GM18909 (cell line): ENCODE measurements around the gene HOXA6.

Experiments used
- ATAC-seq: cut with Tn5 transposase; IDR thresholded peaks from one replicate; pipeline ENCODE4 v1.9.1; 2021; ENCODE audit warnings: mild to moderate bottlenecking; ENCODE audit not compliant: unreplicated experiment, poor library complexity

Gene HOXA6

DNA sequence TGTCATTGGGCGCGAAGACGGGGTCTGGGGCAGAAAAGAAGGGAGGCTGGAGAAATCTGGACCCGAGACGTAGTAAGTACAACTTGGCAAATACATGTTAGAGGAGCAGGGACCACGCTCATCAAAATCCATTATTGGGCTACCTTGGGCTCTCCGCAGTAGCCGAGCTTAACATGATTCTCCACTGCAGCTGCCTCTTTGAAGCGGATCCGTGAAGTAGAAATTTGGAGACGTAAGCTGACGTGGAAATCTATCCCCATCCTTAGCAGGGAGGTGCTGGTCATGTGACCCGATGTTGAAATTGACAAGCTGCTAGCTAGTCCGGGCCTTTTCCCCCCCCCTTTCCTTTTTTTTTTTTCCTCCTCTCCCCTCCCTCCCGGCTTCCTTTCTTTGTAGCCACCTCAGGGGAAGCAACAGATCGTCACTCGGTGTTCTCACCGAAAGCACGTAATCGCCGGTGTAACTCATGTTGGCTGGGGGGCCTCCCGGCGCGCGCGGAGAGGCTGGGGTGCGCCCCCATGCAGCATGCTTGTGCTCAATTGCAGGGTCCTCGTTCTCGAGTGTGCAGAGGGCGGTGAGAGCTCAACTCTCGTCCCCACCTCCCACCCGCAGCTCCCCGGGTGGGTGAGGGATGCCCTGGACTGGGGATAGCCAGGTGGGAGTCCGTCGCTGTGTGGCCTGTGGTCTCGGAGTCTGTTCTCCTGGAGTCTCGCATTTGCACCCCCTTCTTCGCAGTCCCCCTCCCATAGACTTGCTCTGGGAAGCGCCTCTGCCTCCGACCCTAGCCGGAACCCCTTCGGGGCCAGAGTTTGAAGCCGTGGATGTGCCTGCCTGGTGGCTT is 37.7 kb upstream of the HOXA6 start, which contains the start of gene HOXA11:
HOXA11 (minus strand) TSS at position 220 of the 841 bp plus-strand sequence; CDS start at position 132, 88 bp downstream.
- no peak for ATAC-seq

DNA sequence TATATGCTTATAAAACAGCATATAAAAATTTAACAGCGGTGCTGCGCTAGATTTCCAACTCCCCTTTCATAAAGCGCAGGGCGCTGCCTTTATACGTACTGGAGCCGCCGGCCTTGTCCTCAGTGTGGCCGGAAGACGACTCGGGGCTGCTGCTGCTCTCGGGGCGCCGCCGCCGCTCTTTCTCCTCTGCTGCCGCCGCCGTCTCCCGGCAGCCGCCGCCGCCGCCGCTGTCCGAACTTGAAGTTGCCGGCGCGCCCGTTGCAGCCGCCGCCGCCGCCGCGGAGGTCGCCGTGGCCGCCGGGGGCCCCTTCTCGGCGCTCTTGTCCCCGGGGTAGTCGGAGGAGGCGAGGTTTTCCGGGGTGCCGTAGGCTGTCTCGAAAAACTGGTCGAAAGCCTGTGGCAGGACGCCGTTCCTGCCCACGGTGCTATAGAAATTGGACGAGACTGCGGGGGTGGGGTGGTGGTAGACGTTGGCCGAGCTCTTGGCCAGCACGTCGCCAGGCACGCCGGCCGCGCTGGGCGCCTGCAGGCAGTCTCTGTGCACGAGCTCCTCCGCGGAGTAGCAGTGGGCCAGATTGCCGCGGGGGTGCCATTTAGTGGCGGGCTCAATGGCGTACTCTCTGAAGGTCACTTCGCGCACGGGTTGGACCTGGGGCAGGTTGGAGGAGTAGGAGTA is 36.9 kb upstream of the HOXA6 start:
- no peak for ATAC-seq

DNA sequence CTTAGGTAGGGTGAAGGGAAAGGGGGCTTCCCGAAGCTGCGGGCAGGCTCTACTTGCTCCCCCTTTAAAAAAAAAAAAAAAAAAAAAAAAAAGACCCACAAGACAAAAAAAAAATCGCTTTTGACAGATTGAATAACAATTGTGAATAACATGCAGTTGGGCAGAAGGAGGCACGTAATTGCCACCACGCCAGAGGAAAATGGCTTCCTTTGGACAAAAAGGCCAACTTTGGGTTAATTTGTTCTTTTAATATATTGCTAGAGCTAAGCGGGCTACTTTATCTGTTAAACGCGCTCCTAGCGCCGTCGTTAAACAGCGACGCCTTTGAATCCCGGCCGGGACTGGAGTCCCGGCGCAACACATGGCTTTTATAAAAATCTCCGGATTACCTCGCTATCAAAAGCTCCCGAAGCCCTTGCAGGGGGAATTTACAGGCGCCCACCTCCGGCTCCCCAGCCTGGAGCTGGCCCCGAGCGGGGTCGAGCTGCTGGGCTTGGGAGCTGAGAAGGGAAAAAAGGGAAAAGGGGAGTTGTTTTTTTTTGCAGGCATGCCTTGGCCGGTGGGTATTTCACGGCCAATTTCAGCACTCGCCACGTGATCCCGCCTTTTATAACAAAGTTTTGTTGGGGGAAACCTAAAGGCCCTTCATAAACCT is 36.2 kb upstream of the HOXA6 start:
- ATAC-seq = no peak

DNA sequence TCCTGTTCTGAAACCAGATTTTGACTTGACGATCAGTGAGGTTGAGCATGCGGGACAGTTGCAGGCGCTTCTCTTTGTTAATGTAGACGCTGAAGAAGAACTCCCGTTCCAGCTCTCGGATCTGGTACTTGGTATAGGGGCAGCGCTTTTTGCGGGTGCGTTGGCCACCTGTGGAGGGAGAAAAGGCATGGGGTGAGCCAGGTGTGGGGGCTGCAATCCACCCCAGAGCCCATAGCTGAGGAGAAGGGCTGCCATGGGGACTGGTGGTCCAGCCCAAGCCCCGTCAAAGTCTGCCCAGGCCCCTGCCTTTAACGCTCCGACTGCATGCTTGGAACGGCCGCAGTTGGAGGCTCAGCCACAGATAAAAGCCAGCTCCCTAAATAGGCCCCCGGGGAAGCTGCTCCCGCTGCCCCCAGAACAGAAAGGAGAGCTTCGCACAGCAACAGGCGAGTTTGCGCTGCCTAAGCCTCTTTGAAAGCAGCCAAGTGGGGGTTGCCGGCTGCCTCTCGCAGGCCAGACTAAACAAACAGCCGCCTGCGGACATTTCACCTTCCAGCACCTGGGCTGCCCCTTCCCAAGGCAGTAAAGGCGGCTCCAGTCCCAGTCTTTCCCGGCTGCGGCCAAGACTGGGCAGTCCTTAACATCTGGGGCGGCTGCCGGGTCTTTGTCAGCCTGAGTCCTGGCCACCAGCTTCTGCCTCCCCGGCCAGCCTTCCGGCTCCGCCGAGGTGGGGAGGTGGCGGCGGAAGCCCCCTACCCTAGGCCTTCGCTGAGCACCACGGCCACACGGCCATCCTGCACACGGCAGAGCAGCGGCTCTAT is 35.5 kb upstream of the HOXA6 start:
- ATAC-seq = no peak

DNA sequence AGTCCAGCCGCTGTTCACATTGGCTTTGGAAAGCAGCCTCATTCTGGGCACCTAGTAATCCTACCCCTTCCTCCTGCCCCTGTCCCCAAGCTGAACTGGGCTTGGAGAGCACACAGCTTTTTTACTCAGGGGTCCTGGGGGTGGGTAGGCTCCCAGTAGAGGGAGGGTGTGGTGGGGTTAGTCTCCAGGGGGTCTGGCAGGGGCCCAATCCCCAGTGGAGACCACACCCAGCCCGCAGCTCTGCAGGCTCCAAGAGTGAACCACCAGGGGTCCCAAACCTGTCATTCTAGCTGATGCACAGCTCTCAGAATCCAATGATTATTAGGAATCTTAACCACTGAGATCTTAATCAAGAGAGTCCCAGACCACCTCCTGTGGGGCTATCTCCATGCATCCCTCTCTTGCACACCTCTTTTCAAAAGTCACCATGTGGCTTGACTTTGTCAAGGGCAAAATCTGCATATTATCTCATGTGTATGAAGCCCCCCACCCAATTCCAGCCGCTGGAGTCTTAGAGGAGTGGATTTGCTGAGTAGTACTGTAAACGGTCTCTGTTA is 34.8 kb upstream of the HOXA6 start:
- no peak for ATAC-seq

DNA sequence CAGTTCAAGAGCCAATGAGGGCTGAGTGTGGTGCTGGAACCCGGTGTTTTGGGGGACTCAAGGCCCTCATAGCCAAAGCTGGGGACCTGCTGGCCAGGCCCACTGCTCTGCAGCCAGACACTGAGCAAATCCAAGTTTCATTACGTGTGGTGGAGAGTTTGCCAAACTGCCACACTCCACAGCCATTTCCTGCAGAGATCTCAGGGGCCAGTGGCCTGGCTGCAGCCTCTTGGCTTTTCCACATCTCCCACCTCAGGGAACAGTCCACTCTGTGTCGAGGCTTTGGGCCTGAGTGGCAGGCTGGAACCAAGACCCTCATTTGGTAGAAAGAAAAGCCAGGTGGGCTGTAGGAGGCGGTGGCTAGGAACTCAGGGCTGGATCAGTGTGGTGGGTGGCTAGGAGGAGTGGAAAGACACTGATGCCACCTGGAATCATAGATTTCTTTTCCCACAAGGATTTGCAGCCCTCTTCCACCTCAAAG is 34.3 kb upstream of the HOXA6 start:
- no peak for ATAC-seq

DNA sequence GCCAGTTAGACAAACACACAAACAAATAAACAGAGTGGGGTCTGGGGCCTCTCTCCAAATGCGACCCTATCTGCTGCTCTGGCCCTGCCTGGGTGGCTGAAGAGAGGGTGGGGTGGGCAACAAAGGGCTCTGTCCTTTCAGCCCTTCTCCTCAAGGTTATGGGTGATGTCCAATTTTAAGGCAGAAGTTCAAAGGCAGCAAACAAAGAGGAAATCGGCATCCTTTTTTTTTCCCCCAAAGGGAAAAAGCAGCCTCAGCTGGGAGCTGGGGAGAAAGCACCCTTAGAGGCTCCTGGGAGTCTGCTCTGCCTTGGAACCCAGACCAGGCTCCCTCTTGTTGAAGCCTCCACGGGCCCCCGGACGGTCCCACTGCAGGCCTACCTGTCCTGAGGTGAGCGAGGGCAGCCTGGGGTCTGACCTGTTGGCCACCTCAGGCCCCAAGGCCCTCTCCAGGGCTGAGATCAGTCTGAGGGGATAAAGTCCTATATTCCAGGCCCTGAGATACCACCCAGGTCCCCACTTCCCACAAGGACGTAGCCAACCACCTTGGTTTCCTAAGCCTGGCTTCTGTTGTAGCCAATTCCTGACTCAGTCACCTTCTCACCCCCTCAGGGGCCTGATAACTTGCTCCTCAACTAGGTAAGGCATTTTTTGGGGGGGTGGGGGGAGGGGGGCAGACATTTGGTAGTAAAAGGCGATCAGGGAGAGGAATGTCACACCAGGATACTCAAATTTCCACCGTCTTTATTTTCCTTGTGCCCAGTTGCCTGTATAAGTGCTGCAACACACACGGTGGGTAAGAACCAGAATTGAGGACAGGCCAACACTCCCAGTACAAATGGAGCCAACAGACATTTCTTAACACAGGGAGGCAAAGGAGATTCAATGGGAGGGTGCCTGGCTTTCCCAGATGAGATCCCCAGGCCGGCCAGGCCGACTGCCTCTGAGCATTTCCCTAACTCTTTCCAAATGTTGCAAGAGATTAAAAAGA is 33.2 kb upstream of the HOXA6 start:
- ATAC-seq = no peak

DNA sequence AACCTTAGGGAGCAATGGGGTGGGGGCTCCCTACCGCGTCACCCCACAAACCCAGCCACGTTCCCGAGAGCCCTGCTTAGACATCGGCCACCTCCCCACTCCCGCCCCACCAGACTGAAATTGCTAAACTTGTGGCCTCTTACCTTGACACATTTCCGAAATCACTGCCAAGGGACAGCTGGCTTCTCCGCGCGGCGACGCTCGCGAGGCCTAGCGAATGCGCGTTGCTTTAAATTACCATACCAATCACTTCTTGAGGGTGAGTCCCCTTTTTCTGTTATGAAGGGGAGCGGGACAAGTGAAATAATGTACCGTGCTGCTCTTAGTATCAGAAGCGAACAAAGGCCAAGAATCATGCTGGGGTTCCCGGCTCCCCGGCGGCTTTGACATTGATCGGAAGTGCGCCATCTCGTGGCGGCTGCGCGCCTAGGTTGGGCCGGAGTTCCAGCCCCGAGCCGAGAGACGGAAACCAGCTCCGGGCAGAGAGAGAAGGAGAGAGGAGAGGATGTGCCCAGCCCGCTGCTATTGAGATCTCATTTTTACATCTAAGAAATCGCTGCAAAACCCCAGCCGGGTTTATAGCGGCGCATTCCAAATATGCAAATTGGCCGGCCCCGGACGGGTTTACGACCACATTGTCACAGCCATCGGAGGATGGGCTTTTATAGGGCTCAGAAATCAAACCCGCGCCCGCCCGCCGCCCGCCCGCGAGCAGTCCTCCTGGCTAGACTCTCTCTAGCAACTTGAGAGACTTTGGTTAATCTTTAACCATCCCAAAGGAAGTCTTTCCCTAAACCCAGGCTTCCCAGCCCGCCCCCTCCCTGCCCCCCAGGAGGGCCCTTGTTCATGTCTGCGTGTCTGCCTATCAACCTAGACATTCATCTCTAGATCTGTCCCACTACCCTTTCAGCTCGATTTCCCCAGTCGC is 32.2 kb upstream of the HOXA6 start:
- no peak for ATAC-seq

DNA sequence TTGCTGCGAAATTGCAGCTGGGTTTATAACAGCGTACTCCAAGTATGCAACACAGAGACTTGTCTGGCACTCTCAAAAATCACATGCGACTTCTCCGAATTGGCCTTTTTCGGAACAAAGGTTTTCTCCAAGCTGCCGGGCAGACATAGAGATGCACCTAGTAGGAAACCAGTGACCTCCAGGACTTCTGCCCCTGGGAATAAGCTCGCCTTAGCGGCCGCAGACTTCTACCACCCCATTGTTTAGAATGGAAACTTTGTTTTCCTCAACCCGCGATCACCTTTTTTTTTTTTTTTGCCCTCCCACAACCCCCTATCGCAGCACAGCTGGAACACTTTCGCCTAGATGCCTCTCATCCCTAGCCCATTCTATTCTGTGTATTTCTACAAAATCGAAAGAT is 31.5 kb upstream of the HOXA6 start:
- no peak for ATAC-seq

DNA sequence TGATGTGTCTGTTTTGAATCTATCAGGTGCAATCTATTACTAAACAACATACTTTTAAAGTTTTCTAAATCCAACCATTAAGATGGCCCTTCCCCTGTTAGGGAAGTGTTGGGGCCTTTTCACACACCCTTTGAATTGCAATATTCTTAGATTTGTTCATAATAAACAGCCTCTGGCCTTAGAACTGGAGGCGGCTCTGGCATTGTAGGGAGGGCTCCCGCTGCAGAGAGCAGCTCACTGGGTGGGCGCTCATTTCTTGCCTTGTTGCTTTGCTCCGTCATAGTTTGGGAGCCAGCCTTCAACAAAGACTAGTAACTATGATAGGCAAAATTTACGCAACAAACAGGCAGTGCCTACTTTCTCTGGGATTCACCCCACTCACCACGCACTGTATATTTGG is 30.8 kb upstream of the HOXA6 start:
- no peak for ATAC-seq

DNA sequence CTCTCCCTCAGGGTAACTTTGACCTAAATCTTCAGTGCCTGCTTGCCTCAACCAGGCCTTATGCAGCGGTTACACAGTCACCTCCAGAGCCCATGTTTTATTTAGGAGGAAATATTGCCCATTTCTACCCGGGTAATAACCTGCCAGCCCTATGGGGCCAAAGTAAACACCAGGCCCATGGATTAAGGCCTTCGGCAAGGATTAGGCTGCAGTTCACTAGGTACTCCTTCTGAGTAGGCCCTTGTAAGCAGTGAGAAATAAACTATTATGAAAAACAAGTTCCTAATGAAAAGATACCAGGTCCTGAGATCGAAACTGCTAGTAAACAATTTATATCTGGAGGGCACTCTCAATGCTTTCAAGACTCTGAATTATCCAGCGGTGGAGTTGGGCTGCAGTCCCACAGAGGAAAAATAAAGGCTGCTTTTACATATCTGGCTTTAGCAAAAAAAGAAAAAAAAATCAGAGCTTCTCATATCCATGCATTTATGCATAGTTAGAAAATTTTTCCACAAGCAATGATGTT is 30.3 kb upstream of the HOXA6 start:
- no peak for ATAC-seq

DNA sequence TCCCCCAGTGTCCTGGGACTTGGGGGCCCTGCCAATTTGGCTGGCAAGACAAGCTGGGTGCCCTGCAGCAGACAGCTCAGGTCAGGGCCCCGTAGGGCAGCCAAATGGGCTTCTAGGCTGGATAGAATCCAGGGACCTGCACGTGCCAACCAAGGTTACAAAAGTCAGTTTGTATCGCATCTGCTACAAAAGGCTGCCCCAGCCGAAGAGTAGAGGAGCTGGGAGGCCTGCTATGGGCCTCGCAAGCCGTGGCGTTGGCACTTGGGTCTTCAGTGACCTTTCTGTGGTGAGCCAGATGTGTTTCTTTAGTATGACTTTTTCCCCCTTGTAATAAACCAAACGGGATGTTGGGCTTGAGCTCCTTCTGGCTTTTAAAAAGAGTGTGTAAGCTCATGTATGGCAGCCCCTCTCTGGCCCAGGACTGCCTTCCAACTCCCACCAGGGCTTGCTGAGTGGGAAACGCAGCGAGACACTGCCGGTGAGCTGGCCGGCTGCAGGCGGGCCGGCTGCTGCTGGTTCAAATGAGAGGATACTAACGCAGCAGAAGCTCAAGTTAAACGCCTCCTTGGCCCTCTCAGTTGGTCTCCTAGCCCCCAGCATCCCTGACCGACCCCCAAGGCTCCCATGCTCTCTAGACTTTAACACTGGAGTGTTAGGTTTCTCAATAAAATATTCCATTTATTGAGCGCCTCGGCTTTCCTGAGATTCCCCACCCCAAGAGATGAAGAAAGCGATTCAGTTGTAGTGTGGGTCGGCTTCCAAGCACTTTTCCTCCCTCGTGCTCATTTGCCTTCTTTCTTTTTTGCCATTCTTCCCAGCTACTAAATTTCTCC is 29.6 kb upstream of the HOXA6 start:
- ATAC-seq = no peak

DNA sequence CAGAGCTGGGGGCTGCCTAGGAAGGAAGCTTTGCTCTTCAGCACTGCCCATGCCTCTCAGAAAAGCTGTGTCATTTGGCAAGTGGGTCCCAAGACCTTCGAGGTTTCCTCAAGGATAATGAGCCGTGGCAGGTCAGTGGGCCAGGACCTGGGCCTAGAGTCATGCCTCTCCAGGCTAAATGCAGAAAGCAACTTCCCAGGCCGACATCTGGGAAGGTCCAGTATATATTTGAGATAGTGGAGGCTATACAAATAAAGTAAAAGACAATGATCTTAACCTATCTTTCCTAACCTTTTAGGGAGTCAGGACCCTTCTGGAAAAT is 28.9 kb upstream of the HOXA6 start:
- ATAC-seq = no peak

DNA sequence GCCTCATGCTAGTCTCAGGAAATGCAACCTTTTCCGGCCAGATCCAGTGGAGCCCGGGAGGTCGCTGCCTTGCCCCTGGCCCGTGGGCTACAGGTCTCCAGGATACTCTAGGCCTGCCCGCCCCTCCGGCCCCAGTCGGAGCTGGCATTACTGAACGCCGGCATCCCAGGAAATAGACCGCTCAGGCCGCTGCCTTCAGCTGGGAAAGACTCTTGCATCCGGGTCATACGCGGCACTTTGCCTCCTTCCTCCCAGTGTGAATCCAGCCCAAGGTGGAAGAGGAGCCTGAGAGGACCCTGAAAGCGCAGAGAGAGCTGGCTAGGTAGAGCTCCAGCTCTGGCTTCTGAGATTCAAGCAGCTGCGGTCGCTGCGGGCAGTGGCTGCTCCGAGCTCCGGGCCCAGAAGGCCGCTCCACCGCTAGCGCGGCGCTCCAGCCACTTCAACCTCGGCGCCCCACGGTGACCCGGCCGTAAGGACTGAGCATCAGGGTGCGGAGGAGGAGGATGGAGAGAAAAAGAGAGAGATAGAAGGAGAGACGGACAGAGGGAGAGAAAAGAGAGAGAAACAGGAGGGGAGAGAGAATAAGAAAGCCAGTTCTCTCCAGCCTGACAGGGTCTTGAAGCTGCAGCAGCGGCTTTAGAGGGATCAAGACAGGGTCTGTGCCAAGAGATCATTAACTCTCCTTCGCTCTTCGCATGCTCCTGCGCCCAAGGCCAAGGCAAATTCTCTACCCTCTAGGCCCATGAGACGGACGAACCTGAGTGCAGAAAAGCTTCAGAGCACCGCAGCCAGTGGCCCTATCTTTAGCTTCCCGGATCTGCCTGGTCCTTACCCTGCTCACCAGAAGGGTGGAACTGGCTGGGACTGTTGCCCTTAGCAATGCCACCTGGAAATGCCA is 28.3 kb upstream of the HOXA6 start:
- ATAC-seq = no peak

DNA sequence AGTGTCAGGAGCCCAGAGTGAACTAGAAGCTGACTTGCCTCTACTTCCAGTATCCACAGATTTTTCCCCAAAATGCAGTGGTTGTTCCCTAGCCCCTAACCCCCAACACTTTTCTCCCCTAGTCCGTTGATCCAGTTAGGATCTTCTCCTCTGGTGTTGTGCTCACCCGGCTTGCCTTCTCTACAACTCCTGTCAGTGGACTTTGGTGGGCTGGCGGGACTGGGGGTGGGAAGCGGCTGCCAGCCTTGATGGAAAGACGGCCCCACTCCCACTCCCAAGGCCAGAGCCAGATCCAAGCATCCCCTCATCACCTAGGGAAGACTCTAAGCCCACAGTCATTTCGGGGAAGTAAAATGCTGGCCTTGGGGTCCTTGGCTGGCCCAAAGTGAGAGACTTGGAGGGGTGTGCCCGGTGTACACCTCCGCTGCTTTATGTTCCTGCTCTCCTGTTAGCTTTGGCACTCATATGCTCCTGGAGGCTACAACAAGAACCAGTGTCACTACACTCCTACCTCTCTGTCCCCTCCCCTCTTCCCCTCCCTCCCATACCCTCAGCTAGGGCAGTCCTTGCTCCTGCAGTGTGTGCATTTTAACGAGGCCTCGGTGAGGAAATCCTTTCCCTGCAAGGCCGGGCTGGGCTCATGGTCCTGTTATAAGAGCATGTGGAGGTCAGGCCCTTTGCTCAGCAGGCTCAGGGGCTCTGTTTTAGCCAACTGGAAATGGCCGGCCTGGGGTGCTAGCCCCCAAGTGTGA is 27.5 kb upstream of the HOXA6 start:
- no peak for ATAC-seq
